ENCODE data around the gene ZNF587B. TPM values are rescaled to one million over a fixed set of nuclear protein-coding genes. Genes with fewer than 3 reads are reported as not detected.
A peak's percentile ranks its signal among the peaks of the same experiment; 100 is the strongest.
"Not testable (repeated sequence)": the region's sequence is repeated elsewhere in the genome, so short reads cannot be mapped to it uniquely, and the experiment has no call there.

The ZNF587B gene
- total RNA-seq, 3 donors from 2014 or later (not counting 1 experiment from before 2014, with no cell fraction given), result 23.4 to 25.7 (median 23.9) TPM

- Mint-ChIP-seq H3K27me3 (ENCODE audit: low read depth in 2 of 2) (no peaks in the 10 kb centered on the region), H3K9me3 (no peaks in the 10 kb centered on the region), H3K27ac (peak overlapping the region; percentile 96 to 97), H3K4me1 (peaks cover 38 to 41% of the 10 kb centered on the region in 2 donors), H3K4me3 (peak overlapping the region; percentile 94), H3K36me3 (no peaks in the 10 kb centered on the region)
- Histone ChIP-seq H3K36me3 (ENCODE audit: control insufficient read depth, insufficient read depth, low read length) (no peaks in the 10 kb centered on the region), H3K4me1 (ENCODE audit: control insufficient read depth, insufficient read depth, low read length) (peaks cover 12% of the 10 kb centered on the region), H3K27ac (ENCODE audit: low read length) (peak overlapping the region; percentile 81), H3K9me3 (ENCODE audit: control insufficient read depth, insufficient read depth, low read length) (no peaks in the 10 kb centered on the region), H3K4me3 (ENCODE audit: low read length) (peak overlapping the region; percentile 91), H3K27me3 (ENCODE audit: control insufficient read depth, insufficient read depth, low read length) (no peaks in the 10 kb centered on the region)
- ATAC-seq, result no peak
- TF ChIP-seq CTCF (IDR thresholded peaks at IDR 0.05), result no peak
- 87% methylated on average over 6 of the region's 6 CpGs for WGBS (ENCODE audit: insufficient coverage)
- intact Hi-C loops (cut with micrococcal nuclease), result no loop called here
- DNase-seq, result no peak
These were observed 9.5 kb upstream of the ZNF587B start for GRCh38 chr19:57820599-57820998.

GRCh38 chr19:57821095-57821494, 9.0 kb upstream of the ZNF587B start:
- H3K27me3 Mint-ChIP-seq (ENCODE audit: low read depth in 2 of 2); H3K36me3 Mint-ChIP-seq; ATAC-seq; DNase-seq; H3K9me3 ChIP-seq (ENCODE audit: control insufficient read depth, insufficient read depth, low read length); H3K4me3 ChIP-seq (ENCODE audit: low read length); H3K36me3 ChIP-seq (ENCODE audit: control insufficient read depth, insufficient read depth, low read length); H3K27me3 ChIP-seq (ENCODE audit: control insufficient read depth, insufficient read depth, low read length); intact Hi-C loops (cut with micrococcal nuclease); H3K9me3 Mint-ChIP-seq; H3K27ac ChIP-seq (ENCODE audit: low read length): not testable (repeated sequence)
- Mint-ChIP-seq H3K4me3 (peak overlapping the region; percentile 21), H3K4me1 (peaks cover 38 to 41% of the 10 kb centered on the region in 2 donors), H3K27ac (peak overlapping the region; percentile 96 to 97)
- 86% methylated on average over 1 of the region's 3 CpGs for whole genome bisulfite sequencing (ENCODE audit: insufficient coverage)
- peaks cover 12% of the 10 kb centered on the region for H3K4me1 ChIP-seq (ENCODE audit: control insufficient read depth, insufficient read depth, low read length)

GRCh38 chr19:57821501-57821900, 8.6 kb upstream of the ZNF587B start:
- Mint-ChIP-seq H3K4me1 (peaks cover 38 to 41% of the 10 kb centered on the region in 2 donors), H3K27ac (peak overlapping the region in 1 of 2 donors; percentile 96)
- H3K9me3 Mint-ChIP-seq; ATAC-seq; H3K36me3 ChIP-seq (ENCODE audit: control insufficient read depth, insufficient read depth, low read length); H3K27me3 Mint-ChIP-seq (ENCODE audit: low read depth in 2 of 2); DNase-seq; H3K9me3 ChIP-seq (ENCODE audit: control insufficient read depth, insufficient read depth, low read length); intact Hi-C loops (cut with micrococcal nuclease); H3K36me3 Mint-ChIP-seq; H3K27me3 ChIP-seq (ENCODE audit: control insufficient read depth, insufficient read depth, low read length); H3K27ac ChIP-seq (ENCODE audit: low read length); H3K4me3 ChIP-seq (ENCODE audit: low read length); H3K4me3 Mint-ChIP-seq: not testable (repeated sequence)
- H3K4me1 ChIP-seq (ENCODE audit: control insufficient read depth, insufficient read depth, low read length), result peaks cover 12% of the 10 kb centered on the region
- WGBS (ENCODE audit: insufficient coverage), result 100% methylated on average over 2 of the region's 3 CpGs

GRCh38 chr19:57823155-57823554, 6.9 kb upstream of the ZNF587B start:
- DNase-seq; intact Hi-C loops (cut with micrococcal nuclease); H3K9me3 ChIP-seq (ENCODE audit: control insufficient read depth, insufficient read depth, low read length); H3K36me3 ChIP-seq (ENCODE audit: control insufficient read depth, insufficient read depth, low read length); H3K27ac ChIP-seq (ENCODE audit: low read length); H3K36me3 Mint-ChIP-seq; H3K27me3 ChIP-seq (ENCODE audit: control insufficient read depth, insufficient read depth, low read length); H3K9me3 Mint-ChIP-seq; H3K4me3 Mint-ChIP-seq; H3K27me3 Mint-ChIP-seq (ENCODE audit: low read depth in 2 of 2); ATAC-seq; H3K4me3 ChIP-seq (ENCODE audit: low read length): not testable (repeated sequence)
- WGBS (ENCODE audit: insufficient coverage), result 100% methylated on average over 1 of the region's 2 CpGs
- H3K27ac Mint-ChIP-seq, result peak overlapping the region in 1 of 2 donors; percentile 20
- H3K4me1 Mint-ChIP-seq, result peaks cover 45 to 47% of the 10 kb centered on the region in 2 donors
- H3K4me1 ChIP-seq (ENCODE audit: control insufficient read depth, insufficient read depth, low read length), result peaks cover 12% of the 10 kb centered on the region

GRCh38 chr19:57823608-57824007, 6.5 kb upstream of the ZNF587B start:
- intact Hi-C loops (cut with micrococcal nuclease); H3K27me3 ChIP-seq (ENCODE audit: control insufficient read depth, insufficient read depth, low read length); DNase-seq; H3K36me3 ChIP-seq (ENCODE audit: control insufficient read depth, insufficient read depth, low read length); H3K27me3 Mint-ChIP-seq (ENCODE audit: low read depth in 2 of 2); H3K27ac ChIP-seq (ENCODE audit: low read length); H3K9me3 Mint-ChIP-seq; H3K4me3 ChIP-seq (ENCODE audit: low read length); ATAC-seq; H3K4me3 Mint-ChIP-seq; H3K9me3 ChIP-seq (ENCODE audit: control insufficient read depth, insufficient read depth, low read length); H3K36me3 Mint-ChIP-seq: not testable (repeated sequence)
- H3K27ac Mint-ChIP-seq, result peak overlapping the region in 1 of 2 donors; percentile 20
- peaks cover 12% of the 10 kb centered on the region for H3K4me1 ChIP-seq (ENCODE audit: control insufficient read depth, insufficient read depth, low read length)
- 95% methylated on average over 4 of the region's 4 CpGs for WGBS (ENCODE audit: insufficient coverage)
- peaks cover 45 to 47% of the 10 kb centered on the region in 2 donors for H3K4me1 Mint-ChIP-seq
